ENCODE results near the gene TRERF1. TPM values are rescaled to one million over a fixed set of nuclear protein-coding genes. Genes with fewer than 3 reads are reported as not detected.

Gene TRERF1
- total and polyA plus RNA-seq, 3 donors from 2014 or later = 13.7 to 49.1 (median 40.4) TPM

- no peaks in the 10 kb centered on the region for H3K36me3 ChIP-seq (ENCODE audit: low read depth, missing control alignments)
- no peak overlapping the region for H3K27ac ChIP-seq
- no peaks in the 10 kb centered on the region for H3K9me3 ChIP-seq
- TF ChIP-seq CTCF (IDR thresholded peaks at IDR 0.05) = no peak
- TF ChIP-seq POLR2A (IDR thresholded peaks at IDR 0.05) = no peak
- H3K4me3 ChIP-seq = no peak overlapping the region
- H3K27me3 ChIP-seq = no peaks in the 10 kb centered on the region
- 95 to 96% methylated on average over 5 of the region's 5 CpGs for WGBS, 2 donors
- intact Hi-C loops (cut with DNase I; ENCODE audit: low total_unique reads) = no loop called here
- DNase-seq = no peak
- H3K4me1 ChIP-seq = no peaks in the 10 kb centered on the region
These were observed 8.2 kb upstream of the TRERF1 start for GRCh38 chr6:42459888-42460287.

- 10% methylated on average over 11 of the region's 11 CpGs for WGBS, 2 donors
- H3K4me3 ChIP-seq = peak overlapping the region; percentile 77 to 94
- intact Hi-C loops (cut with DNase I; ENCODE audit: low total_unique reads) = no loop called here
These were observed 2.7 kb upstream of the TRERF1 start for GRCh38 chr6:42454428-42454791.

GRCh38 chr6:42453654-42454427, 2.1 kb upstream of the TRERF1 start:
- Histone ChIP-seq H3K9me3 (no peaks in the 10 kb centered on the region), H3K27ac (peak overlapping the region; percentile 78 to 83), H3K36me3 (ENCODE audit: low read depth, missing control alignments) (no peaks in the 10 kb centered on the region), H3K27me3 (no peaks in the 10 kb centered on the region), H3K4me3 (peak overlapping the region; percentile 77 to 94), H3K4me1 (peaks cover 7% of the 10 kb centered on the region)
- no peak for TF ChIP-seq POLR2A (IDR thresholded peaks at IDR 0.05)
- TF ChIP-seq CTCF (IDR thresholded peaks at IDR 0.05) = no peak
- WGBS, 2 donors = 2 to 3% methylated on average over 27 to 32 of the region's 32 CpGs
- peak; percentile 77 for DNase-seq
- intact Hi-C loops (cut with DNase I; ENCODE audit: low total_unique reads) = no loop called here

More at GRCh38 chr6:42454428-42454791, 2.7 kb upstream of the TRERF1 start:
- Histone ChIP-seq H3K27me3 (no peaks in the 10 kb centered on the region), H3K36me3 (ENCODE audit: low read depth, missing control alignments) (no peaks in the 10 kb centered on the region), H3K4me1 (peaks cover 5% of the 10 kb centered on the region), H3K27ac (peak overlapping the region; percentile 78 to 83), H3K9me3 (no peaks in the 10 kb centered on the region)
- DNase-seq = peak; percentile 61
- TF ChIP-seq CTCF (IDR thresholded peaks at IDR 0.05) = no peak
- TF ChIP-seq POLR2A (IDR thresholded peaks at IDR 0.05) = no peak

GRCh38 chr6:42453031-42453653, 1.4 kb upstream of the TRERF1 start:
- 0 to 4% methylated on average over 15 to 19 of the region's 57 CpGs for WGBS, 2 donors
- Histone ChIP-seq H3K27me3 (no peaks in the 10 kb centered on the region), H3K4me3 (peak overlapping the region; percentile 77 to 94), H3K27ac (peak overlapping the region; percentile 78 to 83), H3K36me3 (ENCODE audit: low read depth, missing control alignments) (no peaks in the 10 kb centered on the region), H3K4me1 (peaks cover 14% of the 10 kb centered on the region), H3K9me3 (no peaks in the 10 kb centered on the region)
- TF ChIP-seq POLR2A (IDR thresholded peaks at IDR 0.05) = no peak
- no peak for TF ChIP-seq CTCF (IDR thresholded peaks at IDR 0.05)
- DNase-seq = peak; percentile 92
- intact Hi-C loops (cut with DNase I; ENCODE audit: low total_unique reads) = no loop called here

All from testis (tissue), 3 donors.